Measurements from ENCODE around the gene LRATD1.

DNA sequence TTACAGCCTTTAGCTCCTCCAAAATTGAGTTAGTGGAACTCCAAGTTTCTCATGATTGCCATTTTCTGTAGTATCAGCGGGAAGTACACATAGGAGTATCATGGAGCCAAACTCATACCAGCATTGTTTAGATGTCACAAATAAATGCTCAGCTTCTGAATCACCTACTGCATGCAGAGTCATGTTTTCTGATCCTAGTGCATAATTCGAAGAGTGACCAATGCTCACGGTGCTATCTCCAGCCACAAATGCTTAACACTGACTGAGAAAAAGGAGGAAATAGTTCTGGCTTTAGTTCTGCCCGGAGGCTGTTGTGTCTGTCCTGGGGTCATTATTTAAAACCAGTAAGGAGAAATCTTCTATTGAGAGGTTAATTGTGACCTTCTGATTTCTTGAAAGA, 45.4 kb upstream of the LRATD1 start:
- TF ChIP-seq, protein P1, sequence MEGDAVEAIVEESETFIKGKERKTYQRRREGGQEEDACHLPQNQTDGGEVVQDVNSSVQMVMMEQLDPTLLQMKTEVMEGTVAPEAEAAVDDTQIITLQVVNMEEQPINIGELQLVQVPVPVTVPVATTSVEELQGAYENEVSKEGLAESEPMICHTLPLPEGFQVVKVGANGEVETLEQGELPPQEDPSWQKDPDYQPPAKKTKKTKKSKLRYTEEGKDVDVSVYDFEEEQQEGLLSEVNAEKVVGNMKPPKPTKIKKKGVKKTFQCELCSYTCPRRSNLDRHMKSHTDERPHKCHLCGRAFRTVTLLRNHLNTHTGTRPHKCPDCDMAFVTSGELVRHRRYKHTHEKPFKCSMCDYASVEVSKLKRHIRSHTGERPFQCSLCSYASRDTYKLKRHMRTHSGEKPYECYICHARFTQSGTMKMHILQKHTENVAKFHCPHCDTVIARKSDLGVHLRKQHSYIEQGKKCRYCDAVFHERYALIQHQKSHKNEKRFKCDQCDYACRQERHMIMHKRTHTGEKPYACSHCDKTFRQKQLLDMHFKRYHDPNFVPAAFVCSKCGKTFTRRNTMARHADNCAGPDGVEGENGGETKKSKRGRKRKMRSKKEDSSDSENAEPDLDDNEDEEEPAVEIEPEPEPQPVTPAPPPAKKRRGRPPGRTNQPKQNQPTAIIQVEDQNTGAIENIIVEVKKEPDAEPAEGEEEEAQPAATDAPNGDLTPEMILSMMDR (IDR thresholded peaks at IDR 0.05), result no peak
- TF ChIP-seq EZH2 (IDR thresholded peaks at IDR 0.05), result no peak

Data from neural progenitor cell (in vitro differentiated cells).